Right renal cortex interstitium (tissue), 3 donors: ENCODE measurements around the gene DISC1. TPM values are rescaled to one million over a fixed set of nuclear protein-coding genes. Genes with fewer than 3 reads are reported as not detected.
"Not testable (repeated sequence)": the region's sequence is repeated elsewhere in the genome, so short reads cannot be mapped to it uniquely, and the experiment has no call there.

Experiments used
- DNase-seq, 3 donors: peaks; one replicate each; pipeline ENCODE4 v3.0.0-alpha.2; 2013; ENCODE audit warnings: low read depth in 3 of 3, low spot score in 2 of 3
- polyA plus RNA-seq, 3 donors: library from polyadenylated mRNA; unstranded; fragments of 120-200 nt; gene quantifications; one replicate each; pipeline ENCODE4 v1.2.1, GENCODE V29; 2013; ENCODE audit not compliant: insufficient read length in 3 of 3

Gene DISC1
- polyA plus RNA-seq, 3 donors, result 6.0 to 7.1 (median 6.1) TPM

- DNase-seq, result no peak
These were observed 21.2 kb upstream of the DISC1 start for GRCh38 chr1:231605149-231606100.

GRCh38 chr1:231606712-231607111 lies 19.9 kb upstream of the DISC1 start:
- no peak for DNase-seq

GRCh38 chr1:231610388-231610787 lies 16.2 kb upstream of the DISC1 start:
- DNase-seq, result no peak

- DNase-seq, result no peak
These were observed 15.5 kb upstream of the DISC1 start for GRCh38 chr1:231611111-231611510.

GRCh38 chr1:231611851-231612250 lies 14.7 kb upstream of the DISC1 start:
- no peak for DNase-seq

GRCh38 chr1:231612393-231613089 lies 14.0 kb upstream of the DISC1 start:
- DNase-seq, result no peak

- DNase-seq, result no peak
These were observed 12.9 kb upstream of the DISC1 start for GRCh38 chr1:231613419-231614349.

- DNase-seq, result no peak
These were observed 9.9 kb upstream of the DISC1 start for GRCh38 chr1:231616667-231617066.

- no peak for DNase-seq
These were observed 7.9 kb upstream of the DISC1 start for GRCh38 chr1:231618609-231619256.

- no peak for DNase-seq
These were observed 7.3 kb upstream of the DISC1 start for GRCh38 chr1:231619257-231619634.

- DNase-seq, result not testable (repeated sequence)
These were observed 1.5 kb upstream of the DISC1 start for GRCh38 chr1:231625042-231625441.

GRCh38 chr1:231625975-231626534 lies 535 bp upstream of the DISC1 start:
- DNase-seq, result no peak

- no peak for DNase-seq
These were observed 493 bp downstream of the DISC1 start for GRCh38 chr1:231626951-231627614.

- no peak for DNase-seq
These were observed 1.8 kb downstream of the DISC1 start for GRCh38 chr1:231628207-231628876.

GRCh38 chr1:231629132-231629531 lies 2.5 kb downstream of the DISC1 start:
- DNase-seq, result no peak

GRCh38 chr1:231630558-231631205 lies 4.1 kb downstream of the DISC1 start:
- no peak for DNase-seq

- no peak for DNase-seq
These were observed 5.1 kb downstream of the DISC1 start for GRCh38 chr1:231631717-231632116.

- DNase-seq, result no peak
These were observed 5.5 kb downstream of the DISC1 start for GRCh38 chr1:231632119-231632518.
